GM19463 (cell line): ENCODE results near the gene KIN.
"Not testable (repeated sequence)": the region's sequence is repeated elsewhere in the genome, so short reads cannot be mapped to it uniquely, and the experiment has no call there.

Experiments used
- ATAC-seq: cut with Tn5 transposase; IDR thresholded peaks from one replicate; pipeline ENCODE4 v1.9.1; 2021; ENCODE audit warnings: mild to moderate bottlenecking, moderate library complexity; ENCODE audit not compliant: unreplicated experiment

Gene KIN

GRCh38 chr10:7738536-7739407, 49.0 kb downstream of the KIN start:
- no peak for ATAC-seq

- no peak for ATAC-seq
Measured at GRCh38 chr10:7734821-7735220, 53.0 kb downstream of the KIN start.

GRCh38 chr10:7722927-7723529, 64.8 kb downstream of the KIN start:
- ATAC-seq: no peak

GRCh38 chr10:7720478-7720877, 67.3 kb downstream of the KIN start:
- ATAC-seq: no peak

- ATAC-seq: no peak
Measured at GRCh38 chr10:7718685-7719084, 69.1 kb downstream of the KIN start.

- no peak for ATAC-seq
Measured at GRCh38 chr10:7717767-7718166, 70.0 kb downstream of the KIN start.

- ATAC-seq: no peak
Measured at GRCh38 chr10:7715515-7715914, 72.3 kb downstream of the KIN start.

- ATAC-seq: not testable (repeated sequence)
Measured at GRCh38 chr10:7711075-7711474, 76.7 kb downstream of the KIN start.

- ATAC-seq: no peak
Measured at GRCh38 chr10:7710446-7710845, 77.3 kb downstream of the KIN start.

- ATAC-seq: no peak
Measured at GRCh38 chr10:7708832-7709231, 79.0 kb downstream of the KIN start.

- no peak for ATAC-seq
Measured at GRCh38 chr10:7707858-7708622, 79.8 kb downstream of the KIN start.

GRCh38 chr10:7707102-7707501, 80.7 kb downstream of the KIN start:
- ATAC-seq: no peak

- no peak for ATAC-seq
Measured at GRCh38 chr10:7706534-7707073, 81.2 kb downstream of the KIN start.

GRCh38 chr10:7705341-7705740, 82.5 kb downstream of the KIN start:
- ATAC-seq: no peak

GRCh38 chr10:7704071-7705016, 83.4 kb downstream of the KIN start:
- no peak for ATAC-seq

- ATAC-seq: no peak
Measured at GRCh38 chr10:7703140-7703539, 84.7 kb downstream of the KIN start, which contains the start of gene ITIH2. Gene ITIH2 (plus strand): TSS chr10:7703316. CDS start chr10:7703435, 119 bp downstream.

- ATAC-seq: no peak
Measured at GRCh38 chr10:7702288-7702812, 85.4 kb downstream of the KIN start.

GRCh38 chr10:7701158-7701742, 86.5 kb downstream of the KIN start:
- no peak for ATAC-seq
